Measurements from ENCODE around the gene HS3ST3B1. TPM values are rescaled to one million over a fixed set of nuclear protein-coding genes. Genes with fewer than 3 reads are reported as not detected.

The HS3ST3B1 gene
- total and polyA plus RNA-seq, 2 of the 4 experiments (the other 2 are of a cell fraction), result 3.1 to 4.3 TPM

DNA sequence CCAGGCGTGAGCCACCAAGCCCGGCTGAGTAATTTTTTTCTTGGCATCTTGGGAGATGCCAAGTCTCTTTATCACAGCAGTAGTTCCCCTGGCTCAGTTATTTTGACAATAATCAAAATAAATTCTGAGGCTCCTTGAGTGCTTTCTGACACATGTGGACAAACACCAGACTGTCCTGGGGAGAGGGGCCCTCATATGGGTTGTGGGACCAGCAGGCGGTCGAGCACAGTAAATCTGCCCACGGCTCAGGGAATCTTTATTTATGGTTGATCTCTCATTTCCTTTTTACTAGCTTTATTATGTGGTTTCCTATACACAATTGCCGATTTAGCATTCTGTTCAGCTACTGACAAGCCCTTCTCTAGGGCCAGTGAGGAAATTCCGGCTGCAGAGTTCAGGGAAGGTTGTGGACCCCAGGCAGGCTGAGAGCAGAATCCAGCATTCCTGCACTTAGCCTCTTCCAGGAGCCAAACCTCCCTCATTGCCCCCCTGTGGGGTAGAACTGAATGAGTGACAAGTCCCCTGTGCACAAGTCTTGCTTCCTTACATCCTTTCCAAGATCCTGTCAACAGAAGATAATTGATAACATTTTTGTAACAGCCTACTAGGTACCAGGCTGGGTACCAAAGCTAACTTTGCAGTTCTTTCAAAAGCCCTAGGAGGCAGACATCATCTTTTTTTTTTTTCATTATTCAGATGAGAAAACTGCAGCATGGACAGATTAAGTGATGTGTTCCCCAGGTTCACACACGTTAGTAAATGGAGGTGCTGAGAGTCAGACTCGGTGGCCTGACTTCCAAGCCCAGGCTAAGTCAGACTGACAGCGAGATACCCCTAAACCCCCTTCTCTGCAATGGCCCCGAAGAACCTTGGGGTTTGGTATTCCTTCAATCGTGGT, 40.2 kb downstream of the HS3ST3B1 start (continued):
- TF ChIP-seq CEBPB (IDR thresholded peaks at IDR 0.05; ENCODE audit: low read depth, low read length) (no peak), CHD1 (IDR thresholded peaks at IDR 0.05; ENCODE audit: low read depth, low read length) (no peak)

GRCh38 chr17:14341866-14342265, 41.0 kb downstream of the HS3ST3B1 start:
- WGBS, 2 experiments (ENCODE audit: extremely low coverage in 2 of 2, insufficient read length in 1 of 2), result no CpG with 5 or more reads among the region's 5 CpGs
- Histone ChIP-seq H4K5ac (ENCODE audit: low read depth, low read length) (no peak overlapping the region), H3K79me1 (ENCODE audit: low read depth in 1 of 2, low read length in 2 of 2) (peaks cover 26 to 59% of the 10 kb centered on the region in 2 experiments), H4K91ac (ENCODE audit: insufficient read depth, low read depth, low read length) (no peak overlapping the region), H3K9ac (ENCODE audit: low read depth, low read length) (no peak overlapping the region), H3K56ac (ENCODE audit: extremely low read depth, insufficient read depth, low read length) (no peak overlapping the region), H2BK20ac (ENCODE audit: low read depth, low read length) (no peak overlapping the region), H3K18ac (ENCODE audit: low read depth, low read length) (no peak overlapping the region), H3K23ac (ENCODE audit: low read depth, low read length) (no peak overlapping the region), H3K4me2 (ENCODE audit: low read depth, low read length) (no peak overlapping the region), H4K8ac (ENCODE audit: low read depth in 2 of 2, low read length in 2 of 2) (no peak overlapping the region), H3K4me3 (ENCODE audit: insufficient read depth, low read depth, low read length) (no peak overlapping the region), H4K20me1 (ENCODE audit: insufficient read depth, low read length) (peaks cover 38% of the 10 kb centered on the region; the same call in 1 of the 2 replicates), H3K4me1 (ENCODE audit: control insufficient read depth, insufficient read depth, low read length) (peaks cover 2% of the 10 kb centered on the region; the same call in 1 of the 2 replicates), H3K14ac (replicated peaks; ENCODE audit: low read depth, low read length) (no peak overlapping the region), H3K9me1 (ENCODE audit: insufficient read depth, low read length) (peaks cover 23% of the 10 kb centered on the region), H3K27me3 (ENCODE audit: control insufficient read depth, insufficient read depth, low read length) (no peaks in the 10 kb centered on the region), H3K36me3 (ENCODE audit: control insufficient read depth, insufficient read depth, low read length) (peaks cover 13% of the 10 kb centered on the region), H2BK120ac (ENCODE audit: low read depth, low read length) (no peak overlapping the region), H3K9me3 (ENCODE audit: control insufficient read depth, insufficient read depth, low read length) (no peaks in the 10 kb centered on the region), H3K27ac (ENCODE audit: insufficient read depth, low read length) (no peak overlapping the region), H2BK15ac (ENCODE audit: low read depth, low read length) (no peak overlapping the region), H2AK5ac (ENCODE audit: low read depth, low read length) (no peak overlapping the region), H3K4ac (ENCODE audit: low read depth, low read length) (no peak overlapping the region), H2AFZ (replicated peaks; ENCODE audit: low read length, poor library complexity) (no peak overlapping the region), H2BK5ac (ENCODE audit: low read depth, low read length, poor library complexity, severe bottlenecking) (no peak overlapping the region), H2AK9ac (replicated peaks; ENCODE audit: low read depth, low read length, poor library complexity) (no peak overlapping the region)
- TF ChIP-seq, protein P1, sequence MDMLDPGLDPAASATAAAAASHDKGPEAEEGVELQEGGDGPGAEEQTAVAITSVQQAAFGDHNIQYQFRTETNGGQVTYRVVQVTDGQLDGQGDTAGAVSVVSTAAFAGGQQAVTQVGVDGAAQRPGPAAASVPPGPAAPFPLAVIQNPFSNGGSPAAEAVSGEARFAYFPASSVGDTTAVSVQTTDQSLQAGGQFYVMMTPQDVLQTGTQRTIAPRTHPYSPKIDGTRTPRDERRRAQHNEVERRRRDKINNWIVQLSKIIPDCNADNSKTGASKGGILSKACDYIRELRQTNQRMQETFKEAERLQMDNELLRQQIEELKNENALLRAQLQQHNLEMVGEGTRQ (IDR thresholded peaks at IDR 0.05; ENCODE audit: low read depth, low read length), result no peak
- TF ChIP-seq CTCF (conservative IDR thresholded peaks at IDR 0.05; ENCODE audit: low read depth, low read length), result no peak
- no peak for TF ChIP-seq FOS (IDR thresholded peaks at IDR 0.05; ENCODE audit: low read depth, low read length)
- no peak for TF ChIP-seq ELK1 (IDR thresholded peaks at IDR 0.05; ENCODE audit: borderline replicate concordance, low read depth, low read length)
- TF ChIP-seq POLR2A (IDR thresholded peaks at IDR 0.05; ENCODE audit: low read depth, low read length), result no peak
- no peak for TF ChIP-seq CEBPB (IDR thresholded peaks at IDR 0.05; ENCODE audit: low read depth, low read length)
- TF ChIP-seq MXI1 (IDR thresholded peaks at IDR 0.05; ENCODE audit: borderline replicate concordance, low read depth, low read length), result no peak
- TF ChIP-seq BHLHE40 (IDR thresholded peaks at IDR 0.05; ENCODE audit: low read depth, low read length), result no peak
- no peak for TF ChIP-seq RCOR1 (IDR thresholded peaks at IDR 0.05; ENCODE audit: insufficient replicate concordance, low read length)
- TF ChIP-seq MAFK (IDR thresholded peaks at IDR 0.05; ENCODE audit: low read depth, low read length), result no peak
- POLR2A ChIA-PET (ENCODE audit: unreplicated experiment), result no interaction called here
- dilution Hi-C loops (cut with HindIII; ENCODE audit: low sequenced_read_pairs, unreplicated experiment), result no loop called here
- BruUV-seq (replicated peaks), result no TSS peak
- ATAC-seq (ENCODE audit: low read depth) (no peak), DNase-seq (no peak)
- CTCF ChIA-PET, result interaction anchor here (1.1 kb wide), 1 partner anchor 12 kb away, joined by 3 read pairs; no protein-coding TSS in a partner anchor
- intact Hi-C loops (cut with micrococcal nuclease), result no loop called here
- in situ Hi-C loops (cut with MboI; ENCODE audit: low sequenced_read_pairs), result no loop called here
